ENCODE results near the gene ENG. TPM values are rescaled to one million over a fixed set of nuclear protein-coding genes. Genes with fewer than 3 reads are reported as not detected.

The ENG gene
- 54.2 and 57.7 TPM in 2 replicates for total RNA-seq

GRCh38 chr9:127854184-127854806 lies at the start of gene ENG:
Gene ENG, minus strand, starts transcription at chr9:127854658. Its CDS starts 303 bp downstream, at chr9:127854355.

GRCh38 chr9:127899128-127899943 lies 44.9 kb upstream of the ENG start, which contains the start of gene ST6GALNAC6:
Gene ST6GALNAC6, minus strand, starts transcription at chr9:127899603. Its CDS starts 1,622 bp downstream, at chr9:127897981.

GRCh38 chr9:127877566-127877998 lies 23.1 kb upstream of the ENG start, which contains the start of gene AK1:
Gene AK1, minus strand, starts transcription at chr9:127877675. Its CDS starts 3,058 bp downstream, at chr9:127874617.

GRCh38 chr9:127802576-127803443 lies 51.6 kb downstream of the ENG start, which contains the start of gene FPGS:
Gene FPGS, plus strand, starts transcription at chr9:127802882. Its CDS starts 43 bp downstream, at chr9:127802925.

DNA sequence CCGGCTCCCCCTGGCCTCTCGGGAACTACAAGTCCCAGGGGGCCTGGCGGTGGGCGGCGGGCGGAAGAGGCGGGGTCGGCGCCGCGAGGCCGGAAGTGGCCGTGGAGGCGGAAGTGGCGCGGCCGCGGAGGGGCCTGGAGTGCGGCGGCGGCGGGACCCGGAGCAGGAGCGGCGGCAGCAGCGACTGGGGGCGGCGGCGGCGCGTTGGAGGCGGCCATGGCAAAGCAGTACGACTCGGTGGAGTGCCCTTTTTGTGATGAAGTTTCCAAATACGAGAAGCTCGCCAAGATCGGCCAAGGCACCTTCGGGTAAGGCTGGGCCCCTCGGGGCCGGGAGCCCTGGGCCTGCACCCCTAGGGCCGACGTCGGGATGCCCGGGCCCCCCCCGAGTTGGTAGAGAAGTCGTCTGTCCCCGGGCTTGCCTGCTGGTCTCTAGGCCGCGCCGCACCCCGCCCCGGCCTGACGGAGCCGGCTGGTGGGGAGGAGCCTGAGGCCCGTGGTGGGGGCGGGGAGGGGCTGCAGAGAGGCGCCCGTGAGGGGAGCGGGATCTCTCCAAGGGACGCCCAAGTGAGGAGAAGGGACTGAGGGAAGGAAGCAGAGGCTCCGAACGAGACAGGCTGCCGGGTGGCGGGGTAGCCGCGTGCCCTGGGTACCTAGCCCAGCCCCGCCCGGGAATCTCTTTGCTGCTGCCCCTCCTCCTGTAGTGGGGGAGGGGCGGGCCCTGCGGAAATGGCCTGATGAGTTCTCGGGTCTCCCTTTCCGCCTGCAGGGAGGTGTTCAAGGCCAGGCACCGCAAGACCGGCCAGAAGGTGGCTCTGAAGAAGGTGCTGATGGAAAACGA lies 68.3 kb downstream of the ENG start, which contains the start of gene CDK9:
TSS of gene CDK9 (plus strand) at position 102 of the 840 bp plus-strand sequence. CDS start at position 217, 115 bp downstream.

DNA sequence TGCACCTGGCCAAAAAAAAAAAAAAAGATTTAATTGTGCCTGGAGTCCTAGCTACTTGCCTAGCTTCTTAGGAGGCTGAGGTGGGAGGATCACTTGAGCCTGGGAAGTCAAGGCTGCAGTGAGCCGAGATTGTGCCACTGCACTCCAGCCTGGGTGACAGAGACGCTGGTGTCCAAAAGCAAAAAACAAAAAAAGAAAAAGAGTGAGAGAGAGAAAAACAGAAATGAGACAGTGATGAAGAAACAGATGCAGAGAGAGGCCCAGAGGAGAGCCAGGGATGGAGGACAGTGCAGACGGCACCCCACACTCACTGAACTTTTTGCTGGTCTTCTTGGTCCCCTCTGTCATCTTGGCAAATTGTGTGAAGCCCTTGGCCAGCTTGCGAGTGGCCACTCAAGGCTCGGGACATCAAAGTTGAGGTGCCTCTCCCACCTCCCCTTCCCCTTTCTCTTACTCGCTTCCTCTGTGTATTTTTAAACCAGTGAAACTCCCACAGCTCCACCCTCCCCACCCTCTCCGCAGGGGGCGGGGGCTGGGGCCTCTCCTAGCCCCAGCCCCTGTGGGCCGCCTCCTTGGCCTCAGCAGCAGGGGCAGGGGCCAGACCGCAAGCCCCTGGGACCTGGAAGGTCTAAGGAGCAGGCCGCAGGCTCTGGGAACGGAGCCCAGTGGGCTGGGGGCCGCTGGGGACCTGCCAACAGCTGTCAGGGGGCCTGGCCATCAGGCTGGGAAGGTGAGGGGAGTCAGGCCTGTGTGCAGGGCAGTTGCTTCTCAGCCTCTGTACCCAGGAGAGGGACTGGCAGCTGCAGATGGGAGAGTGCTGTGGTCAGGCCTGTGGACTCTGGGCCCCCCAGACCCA lies 76.0 kb downstream of the ENG start, which contains the start of gene SH2D3C:
TSS of gene SH2D3C (minus strand) at position 387 of the 856 bp plus-strand sequence. CDS start at position 348, 39 bp downstream.

Other genes with a start within 250 kb of the ENG start
- gene STXBP1, start 242.4 kb downstream of the ENG start, total RNA-seq, result 28.8 and 77.8 TPM in 2 replicates
- gene CFAP157, start 147.7 kb downstream of the ENG start, total RNA-seq, result not detected in 2 replicates
- 50.0 and 62.0 TPM in 2 replicates for gene PTRH1, start 139.0 kb downstream of the ENG start, total RNA-seq
- not detected in 2 replicates for gene TTC16, start 138.6 kb downstream of the ENG start, total RNA-seq
- gene TOR2A, start 119.4 kb downstream of the ENG start, total RNA-seq, result 16.0 and 23.4 TPM in 2 replicates
- under 0.01 TPM in 1 of 2 replicates, not detected in the other for gene SH2D3C, start 76.0 kb downstream of the ENG start, total RNA-seq
- gene CDK9, start 68.6 kb downstream of the ENG start, total RNA-seq, result 26.6 and 28.3 TPM in 2 replicates
- gene FPGS, start 51.8 kb downstream of the ENG start, total RNA-seq, result 47.0 and 71.2 TPM in 2 replicates
- gene AK1, start 23.0 kb upstream of the ENG start, total RNA-seq, result 72.5 and 135 TPM in 2 replicates
- 78.7 and 81.3 TPM in 2 replicates for gene ST6GALNAC6, start 44.9 kb upstream of the ENG start, total RNA-seq
- gene ST6GALNAC4, start 62.4 kb upstream of the ENG start, total RNA-seq, result 38.3 and 43.2 TPM in 2 replicates
- gene PIP5KL1, start 76.1 kb upstream of the ENG start, total RNA-seq, result 0.71 and 1.2 TPM in 2 replicates
- gene DPM2, start 83.2 kb upstream of the ENG start, total RNA-seq, result 17.5 and 30.6 TPM in 2 replicates
- 8.9 and 90.8 TPM in 2 replicates for gene EEIG1, start 126.3 kb upstream of the ENG start, total RNA-seq
- 9.2 and 14.4 TPM in 2 replicates for gene NAIF1, start 212.7 kb upstream of the ENG start, total RNA-seq
- 20.2 and 21.1 TPM in 2 replicates for gene SLC25A25, start 213.6 kb upstream of the ENG start, total RNA-seq